ENCODE data around the gene C5AR1. TPM values are rescaled to one million over a fixed set of nuclear protein-coding genes. Genes with fewer than 3 reads are reported as not detected.
A peak's percentile ranks its signal among the peaks of the same experiment; 100 is the strongest.
"Not testable (repeated sequence)": the region's sequence is repeated elsewhere in the genome, so short reads cannot be mapped to it uniquely, and the experiment has no call there.

C5AR1 gene
- total RNA-seq, 1 experiment from 2014 or later: 0.92 TPM

GRCh38 chr19:47330466-47330869 lies 20.8 kb downstream of the C5AR1 start:
- Histone ChIP-seq H3K9me3 (ENCODE audit: low read depth, low read length, poor library complexity, severe bottlenecking) (no peaks in the 10 kb centered on the region), H3K27ac (ENCODE audit: low read depth, low read length, poor library complexity, severe bottlenecking) (no peak overlapping the region), H3K4me3 (ENCODE audit: low read depth, low read length, poor library complexity, severe bottlenecking) (no peak overlapping the region), H3K36me3 (ENCODE audit: insufficient read depth, low read length, poor library complexity, severe bottlenecking) (no peaks in the 10 kb centered on the region), H3K27me3 (replicated peaks; ENCODE audit: insufficient read depth, low read depth, low read length, poor library complexity) (no peaks in the 10 kb centered on the region), H3K4me1 (ENCODE audit: insufficient read depth, low read length, poor library complexity, severe bottlenecking) (no peaks in the 10 kb centered on the region)
- intact Hi-C loops (cut with micrococcal nuclease; ENCODE audit: unreplicated experiment): no loop called here
- ChIA-PET POLR2A (ENCODE audit: low non-redundant PET) (interaction anchor here (0.6 kb wide), 2 partner anchors 29 to 379 kb away, joined by 5 to 11 read pairs; no protein-coding TSS in a partner anchor), CTCF (interaction anchor here (0.6 kb wide), 1 partner anchor 29 kb away, joined by 4 read pairs; no protein-coding TSS in a partner anchor)
- DNase-seq (ENCODE audit: low spot score): no peak
- no peak for TF ChIP-seq EZH2 (IDR thresholded peaks at IDR 0.05; ENCODE audit: borderline replicate concordance, low read depth, low read length, poor library complexity, severe bottlenecking)
- no peak for TF ChIP-seq CTCF (conservative IDR thresholded peaks at IDR 0.05; ENCODE audit: low read depth, low read length)
- no TSS peak for BruUV-seq (replicated peaks)

- Histone ChIP-seq H3K36me3 (ENCODE audit: insufficient read depth, low read length, poor library complexity, severe bottlenecking) (no peaks in the 10 kb centered on the region), H3K9me3 (ENCODE audit: low read depth, low read length, poor library complexity, severe bottlenecking) (no peaks in the 10 kb centered on the region), H3K4me1 (ENCODE audit: insufficient read depth, low read length, poor library complexity, severe bottlenecking) (no peaks in the 10 kb centered on the region), H3K4me3 (ENCODE audit: low read depth, low read length, poor library complexity, severe bottlenecking) (no peak overlapping the region), H3K27ac (ENCODE audit: low read depth, low read length, poor library complexity, severe bottlenecking) (no peak overlapping the region), H3K27me3 (replicated peaks; ENCODE audit: insufficient read depth, low read depth, low read length, poor library complexity) (no peaks in the 10 kb centered on the region)
- no peak for TF ChIP-seq CTCF (conservative IDR thresholded peaks at IDR 0.05; ENCODE audit: low read depth, low read length)
- no peak for TF ChIP-seq EZH2 (IDR thresholded peaks at IDR 0.05; ENCODE audit: borderline replicate concordance, low read depth, low read length, poor library complexity, severe bottlenecking)
- no TSS peak for BruUV-seq (replicated peaks)
- intact Hi-C loops (cut with micrococcal nuclease; ENCODE audit: unreplicated experiment): no loop called here
- ChIA-PET CTCF (no interaction called here), POLR2A (ENCODE audit: low non-redundant PET) (no interaction called here)
- DNase-seq (ENCODE audit: low spot score): no peak
Measured at GRCh38 chr19:47331490-47331889, 21.8 kb downstream of the C5AR1 start.

- Histone ChIP-seq H3K27me3 (replicated peaks; ENCODE audit: insufficient read depth, low read depth, low read length, poor library complexity) (no peaks in the 10 kb centered on the region), H3K9me3 (ENCODE audit: low read depth, low read length, poor library complexity, severe bottlenecking) (no peaks in the 10 kb centered on the region), H3K4me3 (ENCODE audit: low read depth, low read length, poor library complexity, severe bottlenecking) (no peak within 1 kb of the TSS), H3K4me1 (ENCODE audit: insufficient read depth, low read length, poor library complexity, severe bottlenecking) (no peaks in the 10 kb centered on the region), H3K36me3 (ENCODE audit: insufficient read depth, low read length, poor library complexity, severe bottlenecking) (no peaks in the 10 kb centered on the region), H3K27ac (ENCODE audit: low read depth, low read length, poor library complexity, severe bottlenecking) (no peak within 1 kb of the TSS)
- TF ChIP-seq EZH2 (IDR thresholded peaks at IDR 0.05; ENCODE audit: borderline replicate concordance, low read depth, low read length, poor library complexity, severe bottlenecking) (no peak), CTCF (conservative IDR thresholded peaks at IDR 0.05; ENCODE audit: low read depth, low read length) (no peak)
- intact Hi-C loops (cut with micrococcal nuclease; ENCODE audit: unreplicated experiment): no loop called here
- ChIA-PET POLR2A (ENCODE audit: low non-redundant PET) (no interaction called here), CTCF (no interaction called here)
- BruUV-seq (replicated peaks): no TSS peak
- DNase-seq (ENCODE audit: low spot score): no peak
Measured at GRCh38 chr19:47331931-47332547, 22.4 kb downstream of the C5AR1 start, which contains the start of gene C5AR2. TSS of gene C5AR2 (plus strand) at chr19:47332175. CDS start at chr19:47340800, 8,625 bp downstream.

- POLR2A ChIA-PET (ENCODE audit: low non-redundant PET); CTCF ChIA-PET: not testable (repeated sequence)
- DNase-seq (ENCODE audit: low spot score): peak; percentile 15
Measured at GRCh38 chr19:47336765-47337718, 27.4 kb downstream of the C5AR1 start.

More at GRCh38 chr19:47336765-47337718, 27.4 kb downstream of the C5AR1 start:
- H3K36me3 ChIP-seq (ENCODE audit: insufficient read depth, low read length, poor library complexity, severe bottlenecking); intact Hi-C loops (cut with micrococcal nuclease; ENCODE audit: unreplicated experiment); H3K9me3 ChIP-seq (ENCODE audit: low read depth, low read length, poor library complexity, severe bottlenecking); H3K4me3 ChIP-seq (ENCODE audit: low read depth, low read length, poor library complexity, severe bottlenecking); H3K27ac ChIP-seq (ENCODE audit: low read depth, low read length, poor library complexity, severe bottlenecking); BruUV-seq (replicated peaks); H3K4me1 ChIP-seq (ENCODE audit: insufficient read depth, low read length, poor library complexity, severe bottlenecking); H3K27me3 ChIP-seq (replicated peaks; ENCODE audit: insufficient read depth, low read depth, low read length, poor library complexity): not testable (repeated sequence)
